Inflammatory macrophage (primary cell): ENCODE data around the gene GPR176.
A peak's percentile ranks its signal among the peaks of the same experiment; 100 is the strongest.
"Not testable (repeated sequence)": the region's sequence is repeated elsewhere in the genome, so short reads cannot be mapped to it uniquely, and the experiment has no call there.

ENCODE experiments used
- DNase-seq, 2 donors: peaks; one replicate each; pipeline ENCODE4 v3.0.0-alpha.2; 2020 to 2022

Gene GPR176

DNA sequence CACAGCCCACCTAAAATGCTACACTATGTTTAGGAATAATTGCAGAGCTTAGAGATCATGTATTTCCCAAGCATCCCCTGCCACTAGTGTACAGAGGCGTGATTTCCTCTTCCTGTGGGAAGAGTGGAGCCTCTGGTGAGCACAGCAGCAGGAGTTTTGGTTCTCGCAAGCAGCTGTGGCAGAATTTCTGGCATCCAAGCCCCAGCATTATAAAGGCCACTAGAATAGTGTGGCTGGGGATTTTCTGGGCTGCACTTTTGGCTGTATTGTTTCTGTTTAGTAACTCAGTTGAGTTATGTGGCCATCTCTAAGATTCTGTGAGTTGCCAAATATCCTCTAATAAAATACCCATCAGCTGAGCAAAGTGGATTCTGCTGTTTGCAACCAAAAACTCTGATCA is 64.7 kb downstream of the GPR176 start:
- DNase-seq: no peak

DNA sequence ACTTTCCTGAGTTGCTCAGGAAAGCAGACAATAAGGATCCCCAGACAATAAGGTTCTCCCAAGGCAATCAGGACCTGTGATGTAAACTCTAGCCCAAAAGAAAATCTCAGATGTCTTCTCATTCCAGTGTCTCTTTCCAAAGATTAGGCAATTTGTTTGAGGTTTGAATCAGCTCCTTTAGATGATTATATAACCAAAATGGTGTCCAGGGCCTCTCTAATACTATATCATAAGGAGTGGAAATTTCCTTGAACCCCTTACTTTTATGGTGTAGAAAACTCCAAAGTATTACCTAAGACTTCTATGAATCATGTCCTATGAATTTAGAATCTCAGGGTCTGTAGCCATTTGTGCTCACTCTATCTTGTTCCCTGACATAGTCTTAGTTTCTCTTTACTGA is 65.9 kb downstream of the GPR176 start:
- DNase-seq: no peak

DNA sequence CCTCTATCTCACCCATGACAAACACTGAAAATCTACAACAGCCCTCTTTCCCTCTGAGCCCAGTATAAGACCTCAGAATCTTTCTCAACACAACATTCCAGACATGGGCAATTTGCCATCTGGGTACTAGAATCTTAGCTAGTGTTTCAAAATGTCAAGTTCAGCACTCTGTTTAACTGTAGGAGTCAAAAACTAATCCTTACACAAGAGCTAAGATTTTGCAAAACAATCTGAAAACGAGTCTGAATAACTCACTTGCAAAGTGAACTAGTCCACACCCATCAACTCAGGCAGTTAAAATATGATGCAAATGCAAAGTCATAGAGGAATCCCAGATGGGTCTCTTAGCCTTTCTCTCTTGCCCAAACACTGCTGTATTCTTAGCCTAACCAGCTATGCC is 67.8 kb downstream of the GPR176 start:
- DNase-seq: peak in 1 of 2 donors; percentile 43

DNA sequence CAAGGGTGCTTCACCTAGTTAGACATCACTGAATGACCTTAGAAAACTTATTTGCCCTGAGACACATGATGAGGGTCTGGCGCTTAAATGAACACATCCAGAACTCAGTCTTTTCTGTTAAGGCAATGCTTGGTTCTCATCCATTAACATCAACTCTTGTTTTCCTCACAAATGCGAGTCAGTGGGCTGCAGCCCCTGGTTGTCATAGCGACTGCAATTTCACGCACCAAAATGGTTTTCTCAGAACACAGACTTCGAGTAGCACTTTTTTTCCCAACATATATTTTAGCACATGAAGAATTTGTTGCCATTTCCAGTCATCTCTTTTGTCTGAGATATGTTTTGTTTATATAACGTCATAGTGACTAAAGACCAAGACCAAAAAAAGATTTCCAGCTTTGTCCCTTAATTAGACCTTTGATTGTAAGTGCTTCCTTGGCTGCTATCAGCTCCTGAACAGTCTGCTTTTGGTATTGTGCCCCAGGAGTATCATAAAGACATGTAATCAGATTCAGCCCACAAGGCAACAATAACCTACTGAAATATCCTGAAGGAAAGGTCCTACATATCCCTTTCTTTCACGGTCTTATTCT is 68.5 kb downstream of the GPR176 start:
- DNase-seq: no peak

DNA sequence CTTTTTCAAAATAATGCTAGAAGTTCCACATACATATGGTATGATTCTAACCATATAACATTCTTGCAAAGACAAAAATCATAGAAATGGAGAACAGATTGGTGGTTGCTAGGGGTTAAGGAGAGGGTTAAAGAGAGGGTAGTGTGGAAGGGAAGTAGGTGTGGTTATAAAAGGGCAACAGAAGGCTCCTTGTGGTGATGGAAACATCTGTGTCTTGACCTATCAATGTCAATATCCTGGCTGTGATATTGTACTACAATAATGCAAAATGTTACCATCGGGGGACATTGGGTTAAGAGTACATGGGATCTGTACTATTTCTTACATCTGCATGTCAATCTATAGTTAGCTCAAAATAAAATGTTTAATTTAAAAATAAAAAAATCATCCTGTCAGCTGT is 69.6 kb downstream of the GPR176 start:
- DNase-seq: no peak

DNA sequence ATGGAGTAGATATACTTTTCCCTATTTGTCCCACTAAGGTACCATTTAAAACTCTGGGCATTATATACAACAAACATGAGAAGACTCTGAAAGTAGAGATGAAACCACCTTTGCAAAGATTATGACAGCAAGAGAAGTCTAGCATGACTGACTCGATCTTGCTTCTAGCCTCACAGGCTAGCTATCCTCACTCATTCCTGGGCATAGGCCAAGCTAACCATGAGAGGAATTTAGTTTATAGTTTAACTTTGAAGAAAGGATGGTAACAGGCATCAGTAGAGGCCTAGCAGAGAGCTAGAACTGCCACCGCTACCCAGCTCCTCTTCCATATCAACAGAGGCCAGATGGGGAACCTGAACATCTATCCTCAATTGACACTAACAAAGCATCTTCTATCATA is 74.0 kb downstream of the GPR176 start:
- DNase-seq: no peak

DNA sequence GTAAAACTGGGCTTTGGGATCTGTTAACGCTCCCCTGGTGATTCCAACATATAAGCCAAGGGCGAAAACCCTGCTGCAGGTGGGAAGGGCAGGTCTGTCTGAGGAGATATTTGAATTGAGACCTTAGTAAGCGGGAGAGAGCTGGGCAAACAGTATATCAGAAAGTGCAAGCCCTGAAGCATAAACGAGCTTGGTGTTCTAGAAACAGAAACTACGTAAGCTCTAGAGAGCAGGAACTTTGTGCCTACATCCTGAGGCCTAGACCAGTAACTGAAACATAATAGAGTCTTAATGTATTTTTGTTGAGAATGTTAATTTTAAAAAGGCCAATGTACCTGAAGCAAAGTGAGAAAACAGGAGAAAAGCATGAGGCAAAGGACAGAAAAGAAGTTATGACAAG is 74.5 kb downstream of the GPR176 start:
- no peak for DNase-seq

DNA sequence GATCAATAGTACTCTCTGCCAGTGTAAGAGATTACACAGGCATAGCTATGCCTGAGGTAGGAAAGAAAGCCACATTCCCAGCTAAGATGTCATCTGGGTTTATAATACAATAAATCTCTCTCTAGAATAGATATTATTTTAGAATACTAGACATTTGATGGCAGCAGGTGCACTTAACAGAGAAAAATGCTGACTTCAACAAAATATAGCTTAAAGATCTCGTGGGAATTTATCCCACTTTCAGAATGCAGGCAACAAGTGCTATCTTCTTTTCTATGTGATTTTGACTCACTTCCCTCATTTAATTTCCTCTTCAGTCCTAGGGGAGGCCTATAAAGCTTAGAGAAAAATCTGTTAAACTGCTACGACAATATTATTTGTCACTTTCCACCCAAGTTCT is 76.5 kb downstream of the GPR176 start:
- no peak for DNase-seq

DNA sequence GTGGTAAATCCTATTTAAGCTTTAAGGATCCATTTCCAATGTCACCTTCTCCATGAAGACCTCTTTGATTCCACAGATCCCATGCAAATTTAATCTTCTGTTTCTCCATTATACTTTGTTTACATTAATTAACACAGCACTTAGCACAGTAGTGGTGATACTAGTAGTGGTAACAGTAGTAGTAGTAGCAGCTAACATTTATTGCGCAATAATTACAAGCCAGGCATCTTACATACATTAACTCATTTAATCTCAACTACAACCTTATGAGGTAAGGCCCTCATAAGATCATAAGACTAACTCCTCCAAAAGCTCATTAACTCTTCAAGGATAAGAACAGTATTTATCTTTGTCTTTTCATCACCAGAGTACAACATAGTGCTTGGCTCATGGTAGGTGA is 82.6 kb downstream of the GPR176 start:
- DNase-seq: no peak

DNA sequence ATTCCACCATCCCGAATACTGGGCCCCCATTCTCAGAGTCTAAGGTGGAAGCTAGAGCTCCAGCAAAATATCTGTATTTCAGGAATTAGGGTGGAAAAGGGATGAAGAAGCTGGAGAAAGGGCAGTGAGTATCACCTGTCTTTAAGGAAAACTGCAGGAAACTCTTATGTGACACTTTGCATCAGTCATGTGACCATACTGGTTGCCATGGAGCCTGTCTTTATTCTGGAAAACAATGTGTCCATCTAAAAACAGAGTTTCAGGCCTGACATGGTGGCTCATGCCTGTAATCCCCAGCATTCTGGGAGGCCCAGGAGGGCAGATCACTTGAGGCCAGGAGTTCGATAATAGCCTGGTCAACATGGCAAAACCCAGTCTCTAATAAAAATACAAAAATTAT is 84.5 kb downstream of the GPR176 start:
- DNase-seq: no peak

DNA sequence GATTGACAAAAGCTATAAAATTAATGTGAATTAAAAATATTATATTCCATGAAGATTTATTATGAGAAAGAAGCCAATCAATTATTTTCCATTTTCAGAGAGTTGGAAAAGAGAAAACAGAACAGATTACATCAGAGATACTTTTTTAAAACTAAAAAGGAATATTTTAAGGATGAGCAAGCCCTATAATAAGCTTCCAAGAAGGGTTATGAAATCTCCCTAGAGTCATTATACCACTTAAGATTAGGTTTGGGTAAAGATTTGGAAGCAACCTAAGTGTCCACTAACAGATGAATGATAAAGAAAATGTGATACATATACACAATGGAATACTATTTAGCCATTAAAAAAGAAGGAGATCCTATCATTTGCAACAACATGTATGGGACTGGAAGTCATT is 85.8 kb downstream of the GPR176 start:
- no peak for DNase-seq

DNA sequence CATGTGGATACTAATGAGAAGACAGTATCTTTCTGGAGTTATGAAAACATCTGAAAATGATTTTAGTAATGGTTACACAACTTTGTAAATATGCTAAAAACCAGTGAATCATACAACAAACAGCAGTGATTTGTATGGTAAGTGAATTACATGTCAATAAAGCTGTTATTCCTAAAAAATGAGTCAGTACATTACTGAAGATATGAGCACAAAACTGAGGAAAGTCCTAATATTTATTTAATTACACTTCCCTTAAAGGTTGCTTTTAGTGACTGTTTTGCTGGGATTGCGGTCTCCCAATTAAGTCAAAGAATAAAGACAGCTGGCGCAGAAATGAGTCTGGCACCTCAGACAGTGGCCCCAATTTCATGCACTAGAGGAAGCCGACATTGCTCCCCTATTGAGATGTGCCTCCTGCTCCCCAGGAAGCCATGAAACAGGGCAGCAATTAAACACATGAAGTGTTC is 86.5 kb downstream of the GPR176 start:
- no peak for DNase-seq

DNA sequence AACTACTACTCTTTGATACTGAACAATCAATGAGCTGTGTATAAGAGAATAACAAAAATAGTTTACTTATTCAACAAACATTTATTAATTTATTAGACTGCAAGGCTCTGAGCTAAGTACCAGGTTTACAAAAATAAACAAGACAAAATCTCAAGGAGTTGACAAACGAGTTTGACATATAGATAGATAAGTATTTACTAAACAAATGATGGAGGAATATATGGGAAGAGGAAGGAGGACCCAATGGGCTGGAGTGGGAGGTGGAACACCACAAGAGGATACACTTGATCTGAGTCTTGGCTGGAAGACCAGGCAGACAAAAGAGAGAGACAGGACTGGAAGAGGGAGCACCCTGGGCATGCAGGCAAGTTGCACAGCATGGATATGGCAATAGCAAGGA is 89.9 kb downstream of the GPR176 start:
- DNase-seq: no peak

DNA sequence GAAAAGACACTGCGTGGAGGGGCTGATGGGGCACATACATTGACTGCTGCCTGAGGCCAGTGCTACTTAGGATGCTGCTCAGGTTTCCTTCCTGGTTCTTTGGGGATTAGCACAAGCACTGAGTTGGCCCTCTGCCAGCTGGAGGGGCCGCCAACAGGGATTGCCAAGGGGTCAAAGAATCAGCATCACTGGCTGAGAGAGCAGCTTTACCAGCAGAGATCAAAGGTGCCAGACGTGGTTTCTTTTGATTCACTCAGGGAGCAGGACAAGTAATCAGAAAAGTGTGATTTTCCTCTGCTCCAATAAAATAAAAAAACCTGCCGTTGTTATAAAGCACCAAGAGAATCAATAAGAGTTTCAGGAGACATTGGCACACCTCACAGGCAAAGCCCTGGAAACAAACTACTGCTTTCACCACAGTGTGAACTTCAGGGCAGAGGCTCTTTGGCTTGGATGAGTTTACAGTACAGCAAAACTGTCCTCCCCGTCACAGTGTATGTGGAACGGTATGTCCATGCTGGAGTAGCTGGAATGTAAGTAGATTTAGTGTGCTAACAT is 91.6 kb downstream of the GPR176 start:
- no peak for DNase-seq

DNA sequence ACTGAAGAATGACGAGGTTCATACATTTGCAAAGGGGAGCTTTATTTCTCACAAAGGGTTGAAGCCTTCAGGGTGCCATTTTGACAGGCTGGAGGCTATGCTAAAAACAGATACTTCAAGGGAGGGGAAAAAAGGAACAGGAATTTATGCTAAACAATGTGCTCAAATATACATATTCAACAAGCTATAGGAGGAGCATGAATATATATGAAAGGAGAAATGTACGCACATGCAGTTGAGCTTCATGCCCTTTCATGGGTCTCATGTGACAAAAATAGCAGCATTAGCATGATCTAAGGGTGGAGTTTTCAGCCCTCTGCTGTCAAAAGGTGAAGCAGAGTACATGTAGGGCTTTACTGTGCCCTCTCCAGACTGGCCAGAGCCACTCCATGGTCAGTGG is 93.1 kb downstream of the GPR176 start:
- DNase-seq: no peak

DNA sequence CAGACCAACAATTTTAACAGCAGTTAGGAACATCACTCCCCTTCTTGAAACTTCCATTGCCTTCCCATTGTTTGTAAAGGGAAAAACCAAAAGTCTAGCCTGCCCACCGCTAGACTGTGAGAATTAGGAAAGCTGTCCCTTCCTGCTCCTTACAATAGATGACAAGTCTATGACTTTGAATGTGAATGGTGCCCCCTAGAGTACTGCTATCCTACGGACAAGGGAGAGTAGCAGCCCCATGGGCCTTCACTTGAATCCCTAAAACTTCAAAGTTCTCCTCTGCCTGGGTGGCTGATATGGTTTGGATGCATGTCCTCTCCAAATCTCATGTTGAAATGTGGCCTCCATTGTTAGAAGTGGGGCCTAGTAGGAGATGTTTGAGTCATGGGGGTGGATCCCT is 96.4 kb downstream of the GPR176 start:
- no peak for DNase-seq

DNA sequence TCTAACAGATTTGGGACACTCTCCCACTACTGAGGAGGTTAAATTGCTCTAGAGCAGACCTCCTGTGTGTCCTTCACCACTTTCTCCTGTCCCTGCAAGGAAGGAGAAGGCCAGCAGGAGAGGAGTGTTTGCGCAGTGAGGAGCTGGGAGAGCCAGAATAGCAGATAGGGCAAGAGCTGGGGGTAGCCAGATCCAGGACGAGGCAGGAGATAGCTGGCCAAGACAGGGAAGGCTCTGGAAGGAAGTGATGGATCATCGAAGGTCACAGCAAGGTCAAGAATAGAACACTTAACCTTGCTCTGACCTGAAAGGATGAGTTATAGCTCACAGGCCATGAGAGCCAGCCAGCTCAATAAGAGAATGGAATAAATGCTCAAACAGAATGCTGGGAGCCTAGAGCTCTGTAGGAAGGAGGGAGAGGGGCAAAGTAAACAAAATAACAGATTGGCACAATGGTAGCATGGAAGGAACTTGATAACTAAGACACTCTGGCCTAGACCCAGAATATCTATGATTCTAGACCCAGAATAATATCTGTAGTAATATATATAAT is 99.9 kb downstream of the GPR176 start:
- DNase-seq: no peak

DNA sequence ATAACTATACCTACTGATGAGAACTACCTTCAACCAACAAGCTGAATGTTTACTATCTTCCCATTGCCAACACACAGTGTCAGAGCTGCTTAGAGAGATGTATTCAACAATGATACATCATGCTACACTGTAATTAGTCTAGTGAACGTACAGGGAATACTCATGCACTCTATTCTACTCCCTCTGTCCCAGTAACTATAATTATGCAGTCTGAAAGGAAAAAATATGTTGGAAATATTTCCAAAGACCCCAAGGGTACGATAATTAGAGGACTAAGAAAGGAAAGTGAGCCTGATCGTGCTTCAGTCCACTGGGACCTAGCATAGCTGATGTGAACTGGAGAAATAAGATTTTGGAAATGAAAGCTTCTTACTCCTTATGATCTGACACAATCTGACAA is 100.5 kb downstream of the GPR176 start:
- DNase-seq: no peak

DNA sequence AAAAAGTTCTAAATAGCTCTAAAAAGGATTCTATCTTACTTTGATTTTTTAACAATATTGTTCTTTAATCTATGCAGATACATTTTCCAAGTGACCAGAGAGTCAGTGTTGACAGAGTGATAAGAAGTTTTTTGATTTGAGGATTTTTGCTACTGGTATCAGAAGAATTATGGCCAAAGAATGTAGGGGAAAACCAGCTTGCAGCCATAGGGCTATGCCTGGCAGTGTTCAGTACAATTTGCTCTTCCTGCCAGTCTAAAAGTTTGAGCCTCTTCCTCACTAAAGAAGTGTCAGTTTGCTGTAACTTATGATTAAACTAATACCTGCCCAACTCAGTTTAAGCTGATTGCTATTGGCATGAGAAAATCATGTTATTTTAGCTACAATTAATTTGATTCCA is 102.2 kb downstream of the GPR176 start:
- no peak for DNase-seq

DNA sequence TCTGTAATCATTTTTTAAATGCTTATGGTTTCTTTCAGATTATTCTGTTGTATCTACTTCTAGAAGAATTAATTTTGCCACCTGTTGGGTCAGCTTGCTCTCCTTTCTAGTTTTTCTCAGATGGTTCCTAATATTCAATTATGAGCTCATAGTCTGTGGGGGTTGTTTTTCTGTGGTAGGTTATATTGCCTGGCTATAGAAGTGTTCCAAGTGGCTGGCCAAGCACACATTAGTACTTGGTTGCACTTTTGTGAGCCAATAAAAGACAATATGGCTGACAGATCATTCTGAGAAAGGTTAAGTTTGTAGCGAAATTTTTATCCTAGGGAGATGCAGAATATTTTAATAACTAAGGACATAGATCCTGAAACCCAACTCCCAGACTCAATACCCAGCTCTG is 105.6 kb downstream of the GPR176 start:
- DNase-seq: no peak

DNA sequence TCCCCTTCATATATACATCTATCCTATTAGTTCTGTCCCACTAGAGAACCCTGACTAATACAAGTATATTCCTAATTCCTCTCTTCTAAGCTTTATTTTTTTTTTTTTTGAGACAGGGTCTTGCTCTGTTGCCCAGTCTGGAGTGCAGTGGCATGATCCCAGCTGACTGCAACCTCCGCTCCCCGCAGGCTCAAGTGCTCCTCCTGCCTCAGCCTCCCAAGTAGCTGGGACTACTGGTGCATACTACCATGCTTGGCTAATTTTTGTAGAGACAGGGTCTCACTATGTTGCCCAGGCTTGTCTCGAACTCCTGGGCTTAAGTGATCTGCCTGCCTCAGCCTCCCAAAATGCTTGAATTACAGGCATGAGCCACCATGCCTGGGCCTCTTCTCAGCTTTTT is 107.4 kb downstream of the GPR176 start:
- not testable (repeated sequence) for DNase-seq

DNA sequence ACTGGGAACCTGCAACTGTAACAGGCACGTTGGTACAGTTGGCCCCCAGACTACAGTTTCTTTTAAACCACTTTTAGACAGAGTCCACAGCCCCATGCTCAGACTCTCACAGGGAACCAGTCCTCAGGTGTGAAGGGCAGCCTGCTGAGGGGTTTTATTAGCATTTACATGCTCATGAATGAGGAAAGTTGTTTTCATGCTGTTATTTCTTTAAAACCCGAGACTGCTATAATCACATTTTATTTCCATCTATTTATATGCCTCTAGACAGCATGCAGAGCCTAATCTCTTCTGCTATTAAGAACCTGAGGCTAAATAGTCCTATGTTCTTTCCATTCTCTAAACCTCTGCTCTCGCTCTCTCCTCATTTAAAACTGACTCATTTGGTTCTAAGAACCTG is 111.2 kb downstream of the GPR176 start:
- no peak for DNase-seq

DNA sequence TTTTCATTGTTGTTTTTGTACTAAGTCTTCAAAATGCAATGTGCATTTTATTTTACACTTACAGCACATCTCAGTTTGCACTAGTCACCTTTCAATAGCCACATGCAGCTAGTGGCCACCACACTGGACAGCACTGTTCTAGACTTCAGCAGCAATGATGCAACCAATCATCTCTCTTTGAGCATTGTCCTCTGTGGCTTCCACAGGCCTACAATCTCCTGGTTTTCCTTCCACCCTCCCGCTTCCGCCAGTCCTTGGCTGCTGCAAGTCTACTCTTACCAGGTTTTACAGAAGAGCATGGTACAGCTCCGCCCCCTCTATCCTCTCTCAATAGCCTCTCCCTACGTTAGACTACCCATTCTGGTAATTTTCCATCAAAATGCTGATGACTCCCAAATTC is 112.3 kb downstream of the GPR176 start:
- DNase-seq: no peak

DNA sequence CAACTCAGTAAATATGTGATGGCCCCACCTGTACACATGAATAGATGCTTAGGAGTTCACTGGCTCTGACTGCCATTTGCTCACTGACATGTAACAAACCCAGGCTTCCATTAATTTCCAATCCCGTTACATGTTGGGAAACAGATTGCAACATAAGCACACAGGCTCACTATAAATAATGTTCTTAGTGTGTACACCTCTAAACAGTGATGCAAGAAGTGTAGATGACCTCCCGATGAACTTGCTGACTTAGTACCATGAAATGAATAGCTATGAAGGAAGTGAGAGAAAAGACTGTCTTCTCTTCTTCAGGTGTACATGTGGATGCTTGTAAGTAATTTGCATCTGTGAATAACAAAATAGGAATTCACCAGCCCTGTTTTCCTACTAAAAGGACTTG is 116.0 kb downstream of the GPR176 start:
- DNase-seq: peak in 1 of 2 donors; percentile 19

DNA sequence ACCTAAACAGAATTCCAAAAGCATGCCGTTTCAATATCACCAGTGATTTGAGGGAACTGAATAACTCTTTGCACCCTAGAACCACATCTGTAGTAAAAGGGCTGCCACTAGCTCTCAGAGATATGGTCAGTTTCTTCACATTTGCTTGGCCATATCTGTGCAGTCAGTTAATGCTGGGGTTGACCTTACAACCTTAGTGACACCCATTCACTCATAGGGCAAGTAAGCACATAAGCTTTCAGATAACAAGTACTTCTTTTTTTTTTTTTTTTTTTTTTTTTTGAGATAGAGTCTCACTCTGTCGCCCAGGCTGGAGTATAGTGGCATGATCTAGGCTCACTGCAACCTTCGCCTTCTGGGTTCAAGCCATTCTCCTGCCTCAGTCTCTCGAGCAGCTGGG is 117.0 kb downstream of the GPR176 start:
- DNase-seq: no peak
